SK-N-SH (cell line): ENCODE measurements around the gene RBBP9. TPM values are rescaled to one million over a fixed set of nuclear protein-coding genes. Genes with fewer than 3 reads are reported as not detected.

Source experiments
- CTCF ChIA-PET: fragments of 300-600, 350-600 bp; formaldehyde crosslinking; extraction: SDS; loops from one replicate; lab custom pipeline; 2021; lab: Yijun Ruan, JAX
- POLR2A ChIA-PET: fragments of 350-600 bp; sonication (Branson Sonifier 250); formaldehyde crosslinking; extraction: SDS; loops from one replicate; lab custom pipeline; 2020; ENCODE audit warnings: antibody characterized with exemption, inconsistent platforms; lab: Yijun Ruan, JAX
- DNase-seq: peaks from one replicate; pipeline ENCODE4 v3.0.0; 2012
- H2AFZ ChIP-seq: fragments of 200-600 bp; sonication (generic); 2 replicates; pipeline ENCODE4 v1.8.1; 2016; ENCODE audit warnings: antibody characterized with exemption, mild to moderate bottlenecking, low read depth
- H3F3A ChIP-seq: fragments of 200-600 bp; sonication (generic); replicated peaks from 2 replicates; pipeline ENCODE3; 2016; ENCODE audit warnings: antibody characterized with exemption, mild to moderate bottlenecking; ENCODE audit not compliant: insufficient read depth
- H3K27ac ChIP-seq, 2 experiments: fragments of 200-500 bp in 1 of 2; fragments of 200-600 bp in 1 of 2; sonication (Bioruptor generic) in 1 of 2; sonication (generic), shearing (Covaris generic) in 1 of 2; 2 replicates each; pipeline versions ENCODE4 v1.5.1 to v1.6.1; 2014 to 2016; ENCODE audit warnings: low read depth in 2 of 2, inconsistent platforms in 1 of 2, low read length in 1 of 2, mild to moderate bottlenecking in 1 of 2, mixed read lengths in 1 of 2
- H3K27me3 ChIP-seq: fragments of 200-600 bp; sonication (generic), shearing (Covaris generic); 2 replicates; pipeline ENCODE4 v1.6.1; 2016; ENCODE audit warnings: mixed run types; ENCODE audit not compliant: insufficient read depth
- H3K36me3 ChIP-seq, 2 experiments: fragments of 200-500 bp in 1 of 2; fragments of 200-600 bp in 1 of 2; sonication (Bioruptor generic) in 1 of 2; sonication (generic) in 1 of 2; replicated peaks in 1 of 2; 2 replicates each; pipeline versions ENCODE3 to v1.5.1; 2014 to 2016; ENCODE audit warnings: low read length in 1 of 2, mild to moderate bottlenecking in 1 of 2; ENCODE audit not compliant: insufficient read depth in 2 of 2, control insufficient read depth in 1 of 2
- H3K4me1 ChIP-seq, 2 experiments: fragments of 200-500 bp in 1 of 2; fragments of 200-600 bp in 1 of 2; sonication (Bioruptor generic) in 1 of 2; sonication (generic), shearing (Covaris generic) in 1 of 2; 2 replicates each; pipeline versions ENCODE4 v1.5.1 to v1.6.1; 2014 to 2016; ENCODE audit warnings: low read depth in 1 of 2, low read length in 1 of 2, mixed run types in 1 of 2; ENCODE audit not compliant: insufficient read depth in 2 of 2, control insufficient read depth in 1 of 2
- H3K4me2 ChIP-seq: fragments of 200-600 bp; sonication (generic), shearing (Covaris generic); 2 replicates; pipeline ENCODE4 v1.6.1; 2017; ENCODE audit warnings: mixed run types
- H3K4me3 ChIP-seq, 2 experiments: fragments of 200-500 bp in 1 of 2; fragments of 200-600 bp in 1 of 2; sonication (Bioruptor generic) in 1 of 2; sonication (generic), shearing (Covaris generic) in 1 of 2; 2 replicates each; pipeline versions ENCODE4 v1.5.1 to v1.8.1; 2014 to 2016; ENCODE audit warnings: low read depth in 2 of 2, inconsistent platforms in 1 of 2, low read length in 1 of 2, mild to moderate bottlenecking in 1 of 2, mixed read lengths in 1 of 2, moderate library complexity in 1 of 2
- H3K79me2 ChIP-seq: fragments of 200-600 bp; sonication (generic); 2 replicates; pipeline ENCODE4 v1.8.1; 2017; ENCODE audit warnings: mild to moderate bottlenecking; ENCODE audit not compliant: insufficient read depth
- H3K9ac ChIP-seq: fragments of 200-600 bp; sonication (generic); 2 replicates; pipeline ENCODE4 v1.6.1; 2017; ENCODE audit warnings: mixed run types
- H3K9me2 ChIP-seq: fragments of 200-600 bp; sonication (generic); 2 replicates; pipeline ENCODE4 v1.6.1; 2017; ENCODE audit warnings: mixed run types
- H3K9me3 ChIP-seq: fragments of 200-600 bp; sonication (generic); 2 replicates; pipeline ENCODE4 v1.6.1; 2017; ENCODE audit warnings: mixed run types, mild to moderate bottlenecking, moderate library complexity
- H4K20me1 ChIP-seq: fragments of 200-600 bp; sonication (generic); 2 replicates; pipeline ENCODE4 v1.6.1; 2017; ENCODE audit warnings: mild to moderate bottlenecking, mixed run types; ENCODE audit not compliant: insufficient read depth
- FOSL2 ChIP-seq: IDR thresholded peaks from 2 replicates; pipeline ENCODE4 v1.4.0; 2012; ENCODE audit warnings: low read depth, mild to moderate bottlenecking, moderate library complexity, borderline replicate concordance
- GABPA ChIP-seq: IDR thresholded peaks from 2 replicates; pipeline ENCODE4 v1.4.0; 2012; ENCODE audit warnings: low read depth, mild to moderate bottlenecking
- GATA2 ChIP-seq: sonication (generic); formaldehyde crosslinking; IDR thresholded peaks from 2 replicates; pipeline ENCODE4 v1.5.0; 2020; ENCODE audit warnings: mild to moderate bottlenecking, missing genetic modification reagents
- JUND ChIP-seq: IDR thresholded peaks from 2 replicates; pipeline ENCODE4 v1.4.0; 2012
- MXI1 ChIP-seq: IDR thresholded peaks from 2 replicates; pipeline ENCODE4 v1.6.1; 2012; ENCODE audit warnings: mild to moderate bottlenecking, low read depth, low read length, improper control_type of control experiment
- NFIC ChIP-seq: IDR thresholded peaks from 2 replicates; pipeline ENCODE4 v1.4.0; 2012; ENCODE audit warnings: borderline replicate concordance
- POLR2AphosphoS5 ChIP-seq: IDR thresholded peaks from 2 replicates; pipeline ENCODE4 v1.6.1; 2012; ENCODE audit warnings: low read depth, low read length
- RAD21 ChIP-seq: IDR thresholded peaks from 2 replicates; pipeline ENCODE4 v1.6.1; 2012; ENCODE audit warnings: mild to moderate bottlenecking, low read length
- SMC3 ChIP-seq: IDR thresholded peaks from 2 replicates; pipeline ENCODE4 v1.6.1; 2012; ENCODE audit warnings: low read depth, low read length, improper control_type of control experiment
- TAF1 ChIP-seq: IDR thresholded peaks from 2 replicates; pipeline ENCODE4 v1.6.1; 2012; ENCODE audit warnings: low read depth, mild to moderate bottlenecking, low read length, moderate library complexity, borderline replicate concordance
- TEAD4 ChIP-seq: IDR thresholded peaks from 2 replicates; pipeline ENCODE4 v1.4.0; 2012; ENCODE audit warnings: mild to moderate bottlenecking, borderline replicate concordance; ENCODE audit not compliant: insufficient read depth
- WGBS: methylation state at CpG from one replicate; pipeline ENCODE4 v1.1.6; 2017; ENCODE audit warnings: low lambda C conversion rate; 5-methylcytosine and 5-hydroxymethylcytosine counted together
- polyA plus RNA-seq, 3 experiments: library from polyadenylated mRNA; depleted of rRNA; stranded (reverse); fragments of >200 nt; gene quantifications; 2 replicates each; pipeline ENCODE4 v1.2.3, GENCODE V29; 2012
- TF ChIP-seq, protein P1 (sequence below): IDR thresholded peaks from 2 replicates; pipeline ENCODE4 v1.4.0; 2012; ENCODE audit warnings: low read depth
- TF ChIP-seq, protein P2 (sequence below): IDR thresholded peaks from 2 replicates; pipeline ENCODE4 v1.6.1; 2012; ENCODE audit warnings: mild to moderate bottlenecking, low read depth, low read length, moderate library complexity
- TF ChIP-seq, protein P3 (sequence below): fragments of 200-600 bp; sonication (generic); IDR thresholded peaks from 2 replicates; pipeline ENCODE4 v1.6.1; 2017; ENCODE audit warnings: antibody characterized with exemption, mild to moderate bottlenecking, moderate library complexity
- TF ChIP-seq, protein P4 (sequence below): IDR thresholded peaks from 2 replicates; pipeline ENCODE4 v1.4.0; 2012; ENCODE audit warnings: low read depth, borderline replicate concordance
- TF ChIP-seq, protein P5 (sequence below): fragments of 150-350 bp; IDR thresholded peaks from 2 replicates; pipeline ENCODE4 v1.6.1; 2017; ENCODE audit warnings: antibody characterized with exemption, low read length, low read depth, borderline replicate concordance
- TF ChIP-seq, protein P6 (sequence below): IDR thresholded peaks from 2 replicates; pipeline ENCODE4; 2012

The RBBP9 gene
- polyA plus RNA-seq, 1 of the 3 experiments (the other 2 are of a cell fraction): 7.5 TPM

DNA sequence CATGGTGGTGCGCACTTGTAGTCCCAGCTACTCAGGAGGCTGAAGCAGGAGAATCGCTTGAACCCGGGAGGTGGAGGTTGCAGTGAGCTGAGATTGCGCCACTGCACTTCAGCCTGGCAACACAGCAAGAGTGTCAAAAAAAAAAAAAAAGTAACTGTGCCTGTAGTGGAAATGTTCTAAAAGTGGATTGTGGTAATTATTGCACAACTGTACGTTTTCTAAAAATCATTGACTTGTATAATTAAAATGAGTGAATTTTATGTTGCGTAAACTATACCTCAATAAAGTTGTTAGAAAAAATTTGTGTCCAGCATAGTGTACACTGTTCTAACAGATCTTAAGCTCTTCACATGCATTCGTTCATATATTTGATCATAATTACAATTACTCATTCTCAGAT lies 16.2 kb upstream of the RBBP9 start (continued):
- TF ChIP-seq TEAD4 (no peak), NFIC (no peak), GABPA (no peak), TAF1 (no peak)
- TF ChIP-seq, protein P1, sequence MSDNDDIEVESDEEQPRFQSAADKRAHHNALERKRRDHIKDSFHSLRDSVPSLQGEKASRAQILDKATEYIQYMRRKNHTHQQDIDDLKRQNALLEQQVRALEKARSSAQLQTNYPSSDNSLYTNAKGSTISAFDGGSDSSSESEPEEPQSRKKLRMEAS: no peak
- TF ChIP-seq, protein P2, sequence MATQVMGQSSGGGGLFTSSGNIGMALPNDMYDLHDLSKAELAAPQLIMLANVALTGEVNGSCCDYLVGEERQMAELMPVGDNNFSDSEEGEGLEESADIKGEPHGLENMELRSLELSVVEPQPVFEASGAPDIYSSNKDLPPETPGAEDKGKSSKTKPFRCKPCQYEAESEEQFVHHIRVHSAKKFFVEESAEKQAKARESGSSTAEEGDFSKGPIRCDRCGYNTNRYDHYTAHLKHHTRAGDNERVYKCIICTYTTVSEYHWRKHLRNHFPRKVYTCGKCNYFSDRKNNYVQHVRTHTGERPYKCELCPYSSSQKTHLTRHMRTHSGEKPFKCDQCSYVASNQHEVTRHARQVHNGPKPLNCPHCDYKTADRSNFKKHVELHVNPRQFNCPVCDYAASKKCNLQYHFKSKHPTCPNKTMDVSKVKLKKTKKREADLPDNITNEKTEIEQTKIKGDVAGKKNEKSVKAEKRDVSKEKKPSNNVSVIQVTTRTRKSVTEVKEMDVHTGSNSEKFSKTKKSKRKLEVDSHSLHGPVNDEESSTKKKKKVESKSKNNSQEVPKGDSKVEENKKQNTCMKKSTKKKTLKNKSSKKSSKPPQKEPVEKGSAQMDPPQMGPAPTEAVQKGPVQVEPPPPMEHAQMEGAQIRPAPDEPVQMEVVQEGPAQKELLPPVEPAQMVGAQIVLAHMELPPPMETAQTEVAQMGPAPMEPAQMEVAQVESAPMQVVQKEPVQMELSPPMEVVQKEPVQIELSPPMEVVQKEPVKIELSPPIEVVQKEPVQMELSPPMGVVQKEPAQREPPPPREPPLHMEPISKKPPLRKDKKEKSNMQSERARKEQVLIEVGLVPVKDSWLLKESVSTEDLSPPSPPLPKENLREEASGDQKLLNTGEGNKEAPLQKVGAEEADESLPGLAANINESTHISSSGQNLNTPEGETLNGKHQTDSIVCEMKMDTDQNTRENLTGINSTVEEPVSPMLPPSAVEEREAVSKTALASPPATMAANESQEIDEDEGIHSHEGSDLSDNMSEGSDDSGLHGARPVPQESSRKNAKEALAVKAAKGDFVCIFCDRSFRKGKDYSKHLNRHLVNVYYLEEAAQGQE: no peak

DNA sequence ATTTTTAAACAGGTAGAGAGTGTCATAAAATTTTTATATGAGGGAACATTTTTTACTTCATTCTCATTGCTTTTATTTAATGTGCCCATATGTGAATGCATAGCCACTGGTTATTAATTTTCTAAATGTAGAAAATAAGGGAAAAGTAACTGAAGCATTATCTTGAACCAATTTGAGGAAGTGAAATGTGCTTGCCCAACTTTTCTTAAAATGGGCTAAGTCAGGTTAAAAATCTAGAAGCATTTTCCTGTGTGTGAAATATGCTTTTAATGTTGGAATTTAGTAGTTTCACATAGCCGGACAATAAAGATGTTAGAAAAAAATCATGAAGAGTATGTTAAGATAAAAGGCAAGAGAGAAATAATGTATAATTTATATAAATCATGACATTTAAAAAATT lies 14.5 kb upstream of the RBBP9 start:
- Histone ChIP-seq H3K79me2 (peaks cover 30% of the 10 kb centered on the region), H3K9me2 (no peaks in the 10 kb centered on the region), H3K4me1 (peaks cover 9 to 11% of the 10 kb centered on the region in 2 experiments; a peak in 1 of 4 replicates), H2AFZ (no peak overlapping the region), H3K4me2 (no peak overlapping the region), H4K20me1 (no peaks in the 10 kb centered on the region), H3F3A (peaks cover 3% of the 10 kb centered on the region), H3K4me3 (no peak overlapping the region), H3K36me3 (peaks cover 36 to 52% of the 10 kb centered on the region in 2 experiments), H3K9me3 (no peaks in the 10 kb centered on the region), H3K27ac (no peak overlapping the region), H3K9ac (no peak overlapping the region), H3K27me3 (no peaks in the 10 kb centered on the region)
- CTCF ChIA-PET: no interaction called here
- DNase-seq: no peak
- WGBS: 100% methylated on average over 1 of the region's 1 CpG
- TF ChIP-seq, protein P3, sequence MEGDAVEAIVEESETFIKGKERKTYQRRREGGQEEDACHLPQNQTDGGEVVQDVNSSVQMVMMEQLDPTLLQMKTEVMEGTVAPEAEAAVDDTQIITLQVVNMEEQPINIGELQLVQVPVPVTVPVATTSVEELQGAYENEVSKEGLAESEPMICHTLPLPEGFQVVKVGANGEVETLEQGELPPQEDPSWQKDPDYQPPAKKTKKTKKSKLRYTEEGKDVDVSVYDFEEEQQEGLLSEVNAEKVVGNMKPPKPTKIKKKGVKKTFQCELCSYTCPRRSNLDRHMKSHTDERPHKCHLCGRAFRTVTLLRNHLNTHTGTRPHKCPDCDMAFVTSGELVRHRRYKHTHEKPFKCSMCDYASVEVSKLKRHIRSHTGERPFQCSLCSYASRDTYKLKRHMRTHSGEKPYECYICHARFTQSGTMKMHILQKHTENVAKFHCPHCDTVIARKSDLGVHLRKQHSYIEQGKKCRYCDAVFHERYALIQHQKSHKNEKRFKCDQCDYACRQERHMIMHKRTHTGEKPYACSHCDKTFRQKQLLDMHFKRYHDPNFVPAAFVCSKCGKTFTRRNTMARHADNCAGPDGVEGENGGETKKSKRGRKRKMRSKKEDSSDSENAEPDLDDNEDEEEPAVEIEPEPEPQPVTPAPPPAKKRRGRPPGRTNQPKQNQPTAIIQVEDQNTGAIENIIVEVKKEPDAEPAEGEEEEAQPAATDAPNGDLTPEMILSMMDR: no peak
- no peak for TF ChIP-seq MXI1
- TF ChIP-seq, protein P4, sequence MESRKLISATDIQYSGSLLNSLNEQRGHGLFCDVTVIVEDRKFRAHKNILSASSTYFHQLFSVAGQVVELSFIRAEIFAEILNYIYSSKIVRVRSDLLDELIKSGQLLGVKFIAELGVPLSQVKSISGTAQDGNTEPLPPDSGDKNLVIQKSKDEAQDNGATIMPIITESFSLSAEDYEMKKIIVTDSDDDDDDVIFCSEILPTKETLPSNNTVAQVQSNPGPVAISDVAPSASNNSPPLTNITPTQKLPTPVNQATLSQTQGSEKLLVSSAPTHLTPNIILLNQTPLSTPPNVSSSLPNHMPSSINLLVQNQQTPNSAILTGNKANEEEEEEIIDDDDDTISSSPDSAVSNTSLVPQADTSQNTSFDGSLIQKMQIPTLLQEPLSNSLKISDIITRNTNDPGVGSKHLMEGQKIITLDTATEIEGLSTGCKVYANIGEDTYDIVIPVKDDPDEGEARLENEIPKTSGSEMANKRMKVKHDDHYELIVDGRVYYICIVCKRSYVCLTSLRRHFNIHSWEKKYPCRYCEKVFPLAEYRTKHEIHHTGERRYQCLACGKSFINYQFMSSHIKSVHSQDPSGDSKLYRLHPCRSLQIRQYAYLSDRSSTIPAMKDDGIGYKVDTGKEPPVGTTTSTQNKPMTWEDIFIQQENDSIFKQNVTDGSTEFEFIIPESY: no peak
- no peak for TF ChIP-seq SMC3
- TF ChIP-seq, protein P5, sequence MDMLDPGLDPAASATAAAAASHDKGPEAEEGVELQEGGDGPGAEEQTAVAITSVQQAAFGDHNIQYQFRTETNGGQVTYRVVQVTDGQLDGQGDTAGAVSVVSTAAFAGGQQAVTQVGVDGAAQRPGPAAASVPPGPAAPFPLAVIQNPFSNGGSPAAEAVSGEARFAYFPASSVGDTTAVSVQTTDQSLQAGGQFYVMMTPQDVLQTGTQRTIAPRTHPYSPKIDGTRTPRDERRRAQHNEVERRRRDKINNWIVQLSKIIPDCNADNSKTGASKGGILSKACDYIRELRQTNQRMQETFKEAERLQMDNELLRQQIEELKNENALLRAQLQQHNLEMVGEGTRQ: no peak
- no peak for TF ChIP-seq RAD21
- no peak for TF ChIP-seq JUND
- TF ChIP-seq FOSL2: no peak
- TF ChIP-seq, protein P6, sequence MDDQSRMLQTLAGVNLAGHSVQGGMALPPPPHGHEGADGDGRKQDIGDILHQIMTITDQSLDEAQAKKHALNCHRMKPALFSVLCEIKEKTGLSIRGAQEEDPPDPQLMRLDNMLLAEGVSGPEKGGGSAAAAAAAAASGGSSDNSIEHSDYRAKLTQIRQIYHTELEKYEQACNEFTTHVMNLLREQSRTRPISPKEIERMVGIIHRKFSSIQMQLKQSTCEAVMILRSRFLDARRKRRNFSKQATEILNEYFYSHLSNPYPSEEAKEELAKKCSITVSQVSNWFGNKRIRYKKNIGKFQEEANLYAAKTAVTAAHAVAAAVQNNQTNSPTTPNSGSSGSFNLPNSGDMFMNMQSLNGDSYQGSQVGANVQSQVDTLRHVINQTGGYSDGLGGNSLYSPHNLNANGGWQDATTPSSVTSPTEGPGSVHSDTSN: no peak
- no peak for TF ChIP-seq POLR2AphosphoS5
- no peak for TF ChIP-seq GATA2 (CRISPR knock-in tag)
- POLR2A ChIA-PET: no interaction called here
